ENCODE data around the gene SPEF1. TPM values are rescaled to one million over a fixed set of nuclear protein-coding genes. Genes with fewer than 3 reads are reported as not detected.
A peak's percentile ranks its signal among the peaks of the same experiment; 100 is the strongest.

SPEF1 gene
- total RNA-seq, 1 experiment from 2014 or later = 0.24 TPM

GRCh38 chr20:3778976-3779375 lies 2.3 kb downstream of the SPEF1 start:
- Histone ChIP-seq H2AFZ (ENCODE audit: low read length) (no peak overlapping the region), H2BK12ac (ENCODE audit: insufficient read length, low read depth, low read length) (no peak overlapping the region), H2AK5ac (ENCODE audit: insufficient read length, low read length) (no peak overlapping the region), H3K23me2 (ENCODE audit: insufficient read length, low read depth, low read length, poor library complexity, severe bottlenecking) (peaks cover 14% of the 10 kb centered on the region), H4K91ac (ENCODE audit: insufficient read length, low read depth, low read length) (no peak overlapping the region), H3K18ac (ENCODE audit: insufficient read length, low read depth, low read length) (no peak overlapping the region), H3K23ac (ENCODE audit: insufficient read length, low read depth, low read length) (no peak overlapping the region), H3K9me3 (ENCODE audit: control insufficient read depth, low read depth, low read length) (no peaks in the 10 kb centered on the region), H2BK15ac (ENCODE audit: low read depth, low read length) (no peak overlapping the region), H2BK120ac (ENCODE audit: low read depth, low read length, poor library complexity, severe bottlenecking) (no peak overlapping the region), H4K5ac (ENCODE audit: insufficient read length, low read depth, low read length) (no peak overlapping the region), H3K56ac (ENCODE audit: insufficient read length, low read depth, low read length) (no peak overlapping the region), H3K9ac (ENCODE audit: extremely low read depth, insufficient read length, low read length) (no peak overlapping the region), H4K20me1 (ENCODE audit: control insufficient read depth, insufficient read depth, insufficient read length) (no peaks in the 10 kb centered on the region), H3K4me2 (ENCODE audit: insufficient read depth, insufficient read length, low read length) (peak overlapping the region; percentile 70), H3K27me3 (ENCODE audit: insufficient read depth, low read length) (peaks cover 2% of the 10 kb centered on the region; the same call in 1 of the 2 replicates), H2BK20ac (ENCODE audit: low read depth, low read length, poor library complexity, severe bottlenecking) (no peak overlapping the region), H3K4me1 (ENCODE audit: insufficient read depth, low read length) (no peaks in the 10 kb centered on the region; the same call in 1 of the 2 replicates), H3K27ac (ENCODE audit: insufficient read length, low read depth, low read length) (no peak overlapping the region), H3K79me2 (ENCODE audit: insufficient read depth, low read length) (no peaks in the 10 kb centered on the region), H4K8ac (replicated peaks; ENCODE audit: insufficient read length, low read depth, low read length) (no peak overlapping the region), H2BK5ac (ENCODE audit: insufficient read length, low read length) (no peak overlapping the region), H3K14ac (ENCODE audit: insufficient read depth, low read length) (no peak overlapping the region), H3K79me1 (ENCODE audit: insufficient read depth, low read depth, low read length, poor library complexity, severe bottlenecking) (no peaks in the 10 kb centered on the region), H3T11ph (ENCODE audit: low read length) (no peak overlapping the region), H3K4ac (ENCODE audit: low read depth, low read length) (no peak overlapping the region)
- peak overlapping the region; percentile 52 to 72; a peak in 2 of 5 replicates for H3K4me3 Mint-ChIP-seq
- H3K9me3 Mint-ChIP-seq = no peaks in the 10 kb centered on the region
- peaks cover 25 to 40% of the 10 kb centered on the region in 2 experiments for H3K4me1 Mint-ChIP-seq
- H3K27ac Mint-ChIP-seq = peak overlapping the region in 1 of 3 experiments; percentile 76; a peak in 1 of 7 replicates
- DNase-seq = no peak
- peaks cover 0 to 4% (median 0%) of the 10 kb centered on the region in 3 experiments; a peak in 2 of 7 replicates for H3K36me3 Mint-ChIP-seq (ENCODE audit: insufficient read depth in 1 of 3, low read depth in 3 of 3)
- no CpG with 5 or more reads among the region's 18 CpGs for WGBS (ENCODE audit: extremely low coverage, insufficient read length, low lambda C conversion rate)
- peaks cover 59% of the 10 kb centered on the region for H3K27me3 Mint-ChIP-seq (ENCODE audit: low read depth)
- TF ChIP-seq, protein P1, sequence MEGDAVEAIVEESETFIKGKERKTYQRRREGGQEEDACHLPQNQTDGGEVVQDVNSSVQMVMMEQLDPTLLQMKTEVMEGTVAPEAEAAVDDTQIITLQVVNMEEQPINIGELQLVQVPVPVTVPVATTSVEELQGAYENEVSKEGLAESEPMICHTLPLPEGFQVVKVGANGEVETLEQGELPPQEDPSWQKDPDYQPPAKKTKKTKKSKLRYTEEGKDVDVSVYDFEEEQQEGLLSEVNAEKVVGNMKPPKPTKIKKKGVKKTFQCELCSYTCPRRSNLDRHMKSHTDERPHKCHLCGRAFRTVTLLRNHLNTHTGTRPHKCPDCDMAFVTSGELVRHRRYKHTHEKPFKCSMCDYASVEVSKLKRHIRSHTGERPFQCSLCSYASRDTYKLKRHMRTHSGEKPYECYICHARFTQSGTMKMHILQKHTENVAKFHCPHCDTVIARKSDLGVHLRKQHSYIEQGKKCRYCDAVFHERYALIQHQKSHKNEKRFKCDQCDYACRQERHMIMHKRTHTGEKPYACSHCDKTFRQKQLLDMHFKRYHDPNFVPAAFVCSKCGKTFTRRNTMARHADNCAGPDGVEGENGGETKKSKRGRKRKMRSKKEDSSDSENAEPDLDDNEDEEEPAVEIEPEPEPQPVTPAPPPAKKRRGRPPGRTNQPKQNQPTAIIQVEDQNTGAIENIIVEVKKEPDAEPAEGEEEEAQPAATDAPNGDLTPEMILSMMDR (conservative IDR thresholded peaks at IDR 0.05) = no peak

All from H9 (cell line).